GM23338 (cell line): ENCODE results near the gene LRRFIP1. TPM values are rescaled to one million over a fixed set of nuclear protein-coding genes. Genes with fewer than 3 reads are reported as not detected.

Source experiments
- ATAC-seq: fragments of 200-7000 bp; cut with Tn5 transposase; 3 replicates; pipeline ENCODE4 v1.9.1; 2020
- DNase-seq: peaks from one replicate; pipeline ENCODE4 v3.0.0-alpha.2; 2015; ENCODE audit warnings: low spot score
- H2AFZ ChIP-seq: fragments of 200-600 bp; sonication (generic); 2 replicates; pipeline ENCODE4 v1.8.0; 2016; ENCODE audit warnings: antibody characterized with exemption, mild to moderate bottlenecking, moderate library complexity
- H3F3A ChIP-seq: fragments of 200-600 bp; sonication (generic); replicated peaks from 2 replicates; pipeline ENCODE4 v1.8.0; 2017; ENCODE audit warnings: antibody characterized with exemption, mixed run types, low read depth
- H3K27ac ChIP-seq: fragments of 200-600 bp; sonication (generic); 2 replicates; pipeline ENCODE4 v1.6.1; 2016; ENCODE audit warnings: low read depth
- H3K27me3 ChIP-seq: fragments of 200-600 bp; sonication (generic); 2 replicates; pipeline ENCODE4 v1.8.0; 2016; ENCODE audit warnings: mild to moderate bottlenecking, mixed run types, moderate library complexity; ENCODE audit not compliant: insufficient read depth
- H3K36me3 ChIP-seq: fragments of 200-600 bp; sonication (generic); 2 replicates; pipeline ENCODE4 v1.8.0; 2016; ENCODE audit warnings: mild to moderate bottlenecking; ENCODE audit not compliant: insufficient read depth
- H3K4me1 ChIP-seq: fragments of 200-600 bp; sonication (generic); 2 replicates; pipeline ENCODE4 v1.8.0; 2016; ENCODE audit warnings: mild to moderate bottlenecking, moderate library complexity; ENCODE audit not compliant: insufficient read depth
- H3K4me2 ChIP-seq: fragments of 200-600 bp; sonication (generic); 2 replicates; pipeline ENCODE4 v1.7.1; 2017; ENCODE audit warnings: mixed run types
- H3K4me3 ChIP-seq: fragments of 200-600 bp; sonication (generic); 2 replicates; pipeline ENCODE4 v1.6.1; 2016; ENCODE audit warnings: mixed run types
- H3K79me2 ChIP-seq: fragments of 200-600 bp; sonication (generic); replicated peaks from 2 replicates; pipeline ENCODE4 v1.8.0; 2017; ENCODE audit warnings: mild to moderate bottlenecking; ENCODE audit not compliant: insufficient read depth
- H3K9me2 ChIP-seq: fragments of 200-600 bp; sonication (generic); 2 replicates; pipeline ENCODE4 v1.8.0; 2017; ENCODE audit not compliant: insufficient read depth
- H4K20me1 ChIP-seq: fragments of 200-600 bp; sonication (generic); replicated peaks from 2 replicates; pipeline ENCODE4 v1.8.0; 2017; ENCODE audit warnings: mild to moderate bottlenecking; ENCODE audit not compliant: insufficient read depth
- H3K27ac Mint-ChIP-seq: 2 replicates; pipeline ENCODE4 v1.8.0; 2020; ENCODE audit warnings: inconsistent platforms, mild to moderate bottlenecking, moderate library complexity, mixed read lengths
- H3K27me3 Mint-ChIP-seq: 3 replicates; pipeline ENCODE4 v1.8.0; 2022; ENCODE audit warnings: low read depth, mild to moderate bottlenecking, moderate library complexity, mixed read lengths, inconsistent platforms; ENCODE audit not compliant: insufficient read depth, poor library complexity
- H3K36me3 Mint-ChIP-seq: 3 replicates; pipeline ENCODE4 v1.8.0; 2021; ENCODE audit warnings: low read depth, mild to moderate bottlenecking, inconsistent platforms, moderate library complexity, mixed read lengths
- H3K4me1 Mint-ChIP-seq: 3 replicates; pipeline ENCODE4 v1.8.0; 2020; ENCODE audit warnings: mild to moderate bottlenecking, inconsistent platforms, mixed read lengths
- H3K4me3 Mint-ChIP-seq: 3 replicates; pipeline ENCODE4 v1.8.0; 2021; ENCODE audit warnings: moderate library complexity, mild to moderate bottlenecking, inconsistent platforms, mixed read lengths
- H3K9me3 Mint-ChIP-seq: 3 replicates; pipeline ENCODE4 v1.8.0; 2020; ENCODE audit warnings: moderate library complexity, mild to moderate bottlenecking, inconsistent platforms, mixed read lengths
- EZH2 ChIP-seq: fragments of 200-600 bp; sonication (generic); IDR thresholded peaks from one replicate; pipeline ENCODE4 v1.8.0; 2017; ENCODE audit warnings: antibody characterized with exemption, mild to moderate bottlenecking, low read depth; ENCODE audit not compliant: unreplicated experiment
- JUNB ChIP-seq: IDR thresholded peaks from one replicate; pipeline ENCODE4 v1.6.1; 2016; ENCODE audit warnings: antibody characterized with exemption; ENCODE audit not compliant: unreplicated experiment
- ZNF462 ChIP-seq: fragments of 250-450 bp; sonication (Bioruptor Pico); IDR thresholded peaks from 2 replicates; pipeline ENCODE4 v1.5.0; 2020; ENCODE audit warnings: mild to moderate bottlenecking, moderate library complexity
- polyA plus RNA-seq: library from polyadenylated mRNA; unstranded; fragments of >200 nt; fragmentation: Nextera tagmentation; extraction: Ambion mirVana; gene quantifications from 2 replicates; pipeline ENCODE4 v1.2.1, GENCODE V29; 2016
- total RNA-seq: library from RNA; depleted of rRNA; stranded (reverse); fragments of >200 nt; shearing (Covaris generic); gene quantifications from 2 replicates; pipeline ENCODE4 v1.2.3, GENCODE V29; 2014
- TF ChIP-seq, protein P1 (sequence below), 2 experiments: fragments of 200-600 bp in 1 of 2; sonication (generic) in 1 of 2; conservative IDR thresholded peaks; 2 replicates each; pipeline versions ENCODE4 v1.5.1 to v1.6.1; 2016 to 2017; ENCODE audit warnings: antibody characterized with exemption in 2 of 2, low read depth in 2 of 2, mild to moderate bottlenecking in 2 of 2, moderate library complexity in 1 of 2

The LRRFIP1 gene
- total and polyA plus RNA-seq, 2 experiments from 2014 or later, result 59.6 to 178 TPM

- peak overlapping the region; percentile 21 for H3K27ac Mint-ChIP-seq
- peaks cover 23% of the 10 kb centered on the region for H3K36me3 Mint-ChIP-seq
- H3K4me3 ChIP-seq, result peak overlapping the region; percentile 51; the same call in 1 of the 2 replicates
- no peaks in the 10 kb centered on the region for H3K36me3 ChIP-seq
- H3F3A ChIP-seq, result 0 out of 2 replicates have a peak, but pooled peaks cover 9% of the 10 kb centered on the region
- H3K27me3 Mint-ChIP-seq, result peaks cover 13% of the 10 kb centered on the region
- H3K4me1 Mint-ChIP-seq, result peaks cover 77% of the 10 kb centered on the region
- H3K9me3 Mint-ChIP-seq, result peaks cover 4% of the 10 kb centered on the region
- H3K27me3 ChIP-seq, result no peaks in the 10 kb centered on the region
- no peak overlapping the region for H3K27ac ChIP-seq
- H2AFZ ChIP-seq, result no peak overlapping the region
- H4K20me1 ChIP-seq, result no peaks in the 10 kb centered on the region
- DNase-seq (peak; percentile 71), ATAC-seq (no peak)
- no peaks in the 10 kb centered on the region for H3K9me2 ChIP-seq
- no peak for TF ChIP-seq JUNB
- TF ChIP-seq, protein P1, sequence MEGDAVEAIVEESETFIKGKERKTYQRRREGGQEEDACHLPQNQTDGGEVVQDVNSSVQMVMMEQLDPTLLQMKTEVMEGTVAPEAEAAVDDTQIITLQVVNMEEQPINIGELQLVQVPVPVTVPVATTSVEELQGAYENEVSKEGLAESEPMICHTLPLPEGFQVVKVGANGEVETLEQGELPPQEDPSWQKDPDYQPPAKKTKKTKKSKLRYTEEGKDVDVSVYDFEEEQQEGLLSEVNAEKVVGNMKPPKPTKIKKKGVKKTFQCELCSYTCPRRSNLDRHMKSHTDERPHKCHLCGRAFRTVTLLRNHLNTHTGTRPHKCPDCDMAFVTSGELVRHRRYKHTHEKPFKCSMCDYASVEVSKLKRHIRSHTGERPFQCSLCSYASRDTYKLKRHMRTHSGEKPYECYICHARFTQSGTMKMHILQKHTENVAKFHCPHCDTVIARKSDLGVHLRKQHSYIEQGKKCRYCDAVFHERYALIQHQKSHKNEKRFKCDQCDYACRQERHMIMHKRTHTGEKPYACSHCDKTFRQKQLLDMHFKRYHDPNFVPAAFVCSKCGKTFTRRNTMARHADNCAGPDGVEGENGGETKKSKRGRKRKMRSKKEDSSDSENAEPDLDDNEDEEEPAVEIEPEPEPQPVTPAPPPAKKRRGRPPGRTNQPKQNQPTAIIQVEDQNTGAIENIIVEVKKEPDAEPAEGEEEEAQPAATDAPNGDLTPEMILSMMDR (conservative IDR thresholded peaks at IDR 0.05; ENCODE audit: low read depth in 2 of 2), result no peak
- no peak for TF ChIP-seq EZH2
- TF ChIP-seq ZNF462 (CRISPR knock-in tag), result no peak; the same call in 1 of the 2 replicates
- H3K4me2 ChIP-seq, result peak overlapping the region; percentile 78; the same call in 1 of the 2 replicates
- H3K4me3 Mint-ChIP-seq, result peak overlapping the region; percentile 73
- H3K4me1 ChIP-seq, result peaks cover 42% of the 10 kb centered on the region
- H3K79me2 ChIP-seq, result peaks cover 24% of the 10 kb centered on the region
These were observed 36.1 kb upstream of the LRRFIP1 start for GRCh38 chr2:237591141-237591881.
